GM12872 (cell line): ENCODE measurements around the gene CRIP3.

Experiments
- TF ChIP-seq, protein P1 (sequence below): IDR thresholded peaks from 3 replicates; pipeline ENCODE4 v1.5.1; 2011; ENCODE audit warnings: low read depth, mild to moderate bottlenecking, low read length, moderate library complexity; ENCODE audit not compliant: insufficient read depth

Gene CRIP3

DNA sequence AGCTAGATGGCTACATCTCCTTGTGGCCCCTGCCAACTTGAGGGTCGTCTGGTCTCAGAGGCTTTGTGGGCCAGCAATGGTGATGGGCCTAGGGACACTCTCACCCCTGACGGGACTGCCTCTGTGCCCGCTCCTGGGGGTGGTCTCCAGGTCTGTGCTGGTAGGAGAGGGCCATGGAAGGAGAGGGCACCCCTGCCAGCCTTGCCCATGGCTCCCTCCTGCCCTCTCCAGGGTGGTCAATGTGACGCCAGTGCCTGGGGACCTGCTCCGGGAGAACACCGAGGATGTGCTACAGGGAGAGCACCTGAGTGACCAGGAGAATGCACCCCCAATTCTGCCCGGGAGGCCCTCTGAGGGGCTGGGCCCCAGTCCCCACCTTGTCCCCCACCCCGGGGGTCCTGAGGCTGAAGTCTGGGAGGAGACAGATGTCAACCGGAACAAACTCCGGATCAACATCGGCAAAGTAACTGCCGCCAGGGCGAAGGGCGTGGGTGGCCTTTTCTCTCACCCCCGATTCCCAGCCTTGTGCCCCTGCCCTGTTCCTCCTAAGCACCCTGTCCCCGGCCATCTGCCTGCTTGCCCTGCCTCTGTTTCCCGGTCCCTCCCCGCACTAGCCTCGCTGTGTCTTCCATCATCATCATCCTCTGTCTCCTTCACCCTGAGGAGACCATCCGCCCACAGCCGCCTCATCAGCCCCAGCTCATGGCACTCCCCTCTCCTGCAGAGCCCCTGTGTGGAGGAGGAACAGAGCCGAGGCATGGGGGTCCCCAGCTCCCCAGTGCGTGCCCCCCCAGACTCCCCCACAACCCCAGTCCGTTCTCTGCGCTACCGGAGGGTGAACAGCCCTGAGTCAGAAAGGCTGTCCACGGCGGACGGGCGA, 49.6 kb downstream of the CRIP3 start:
- TF ChIP-seq, protein P1, sequence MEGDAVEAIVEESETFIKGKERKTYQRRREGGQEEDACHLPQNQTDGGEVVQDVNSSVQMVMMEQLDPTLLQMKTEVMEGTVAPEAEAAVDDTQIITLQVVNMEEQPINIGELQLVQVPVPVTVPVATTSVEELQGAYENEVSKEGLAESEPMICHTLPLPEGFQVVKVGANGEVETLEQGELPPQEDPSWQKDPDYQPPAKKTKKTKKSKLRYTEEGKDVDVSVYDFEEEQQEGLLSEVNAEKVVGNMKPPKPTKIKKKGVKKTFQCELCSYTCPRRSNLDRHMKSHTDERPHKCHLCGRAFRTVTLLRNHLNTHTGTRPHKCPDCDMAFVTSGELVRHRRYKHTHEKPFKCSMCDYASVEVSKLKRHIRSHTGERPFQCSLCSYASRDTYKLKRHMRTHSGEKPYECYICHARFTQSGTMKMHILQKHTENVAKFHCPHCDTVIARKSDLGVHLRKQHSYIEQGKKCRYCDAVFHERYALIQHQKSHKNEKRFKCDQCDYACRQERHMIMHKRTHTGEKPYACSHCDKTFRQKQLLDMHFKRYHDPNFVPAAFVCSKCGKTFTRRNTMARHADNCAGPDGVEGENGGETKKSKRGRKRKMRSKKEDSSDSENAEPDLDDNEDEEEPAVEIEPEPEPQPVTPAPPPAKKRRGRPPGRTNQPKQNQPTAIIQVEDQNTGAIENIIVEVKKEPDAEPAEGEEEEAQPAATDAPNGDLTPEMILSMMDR: no peak

DNA sequence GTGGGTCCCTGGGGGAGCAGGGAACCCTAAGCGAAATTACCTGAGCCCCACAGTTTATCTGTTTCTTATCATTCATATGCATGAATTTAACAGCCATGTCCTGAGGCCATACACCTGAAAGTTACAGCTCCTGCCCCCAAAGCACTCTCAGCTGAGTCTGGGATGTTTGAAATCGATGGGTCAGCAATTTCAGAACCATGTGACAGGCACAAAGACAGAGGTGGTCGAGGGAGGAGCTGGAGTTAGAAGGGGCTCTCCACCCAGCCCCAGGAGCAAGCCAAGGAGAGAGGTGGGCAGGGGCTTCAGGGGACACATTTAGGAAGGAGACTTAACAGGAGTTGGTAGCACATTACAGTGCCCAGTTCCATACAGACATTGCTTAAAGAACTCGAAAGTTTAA, 50.4 kb downstream of the CRIP3 start:
- TF ChIP-seq, protein P1: no peak

DNA sequence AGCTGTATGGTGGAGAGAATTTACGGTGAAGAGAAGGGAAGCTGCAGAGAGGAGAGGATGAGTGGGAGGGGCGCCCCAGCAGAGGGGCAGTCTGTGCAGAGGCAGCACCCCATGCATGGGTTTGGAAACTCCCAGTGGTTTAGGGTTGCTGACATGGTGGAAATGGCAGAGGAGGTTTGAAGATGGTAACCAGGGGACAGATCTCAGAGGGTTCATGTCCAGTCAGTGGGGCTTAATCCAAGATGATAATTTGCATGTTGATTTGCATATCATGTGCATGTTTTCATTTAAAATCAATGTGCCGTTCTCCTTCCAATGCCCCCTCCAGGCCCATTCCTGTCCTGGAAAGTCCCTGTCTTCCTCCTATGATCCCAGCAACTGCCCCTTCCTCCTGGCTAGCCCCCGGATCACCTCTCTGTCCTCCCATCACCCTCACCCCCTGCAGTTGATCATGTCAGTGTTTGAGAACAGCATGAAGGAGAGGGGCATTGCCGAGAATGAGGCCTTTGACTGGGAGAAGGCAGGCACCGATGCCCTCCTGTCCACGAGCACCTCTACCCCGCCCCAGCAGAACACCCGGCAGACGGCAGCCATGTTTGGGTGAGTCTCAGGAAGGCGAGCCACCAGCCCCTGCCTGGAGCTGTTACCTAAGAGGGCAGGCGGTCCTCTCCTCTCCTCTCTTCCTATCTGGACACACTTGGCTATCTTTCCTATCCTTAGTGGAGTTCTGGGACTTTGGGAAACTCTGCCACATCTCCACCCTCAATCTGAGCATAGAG, 51.1 kb downstream of the CRIP3 start:
- TF ChIP-seq, protein P1: no peak

DNA sequence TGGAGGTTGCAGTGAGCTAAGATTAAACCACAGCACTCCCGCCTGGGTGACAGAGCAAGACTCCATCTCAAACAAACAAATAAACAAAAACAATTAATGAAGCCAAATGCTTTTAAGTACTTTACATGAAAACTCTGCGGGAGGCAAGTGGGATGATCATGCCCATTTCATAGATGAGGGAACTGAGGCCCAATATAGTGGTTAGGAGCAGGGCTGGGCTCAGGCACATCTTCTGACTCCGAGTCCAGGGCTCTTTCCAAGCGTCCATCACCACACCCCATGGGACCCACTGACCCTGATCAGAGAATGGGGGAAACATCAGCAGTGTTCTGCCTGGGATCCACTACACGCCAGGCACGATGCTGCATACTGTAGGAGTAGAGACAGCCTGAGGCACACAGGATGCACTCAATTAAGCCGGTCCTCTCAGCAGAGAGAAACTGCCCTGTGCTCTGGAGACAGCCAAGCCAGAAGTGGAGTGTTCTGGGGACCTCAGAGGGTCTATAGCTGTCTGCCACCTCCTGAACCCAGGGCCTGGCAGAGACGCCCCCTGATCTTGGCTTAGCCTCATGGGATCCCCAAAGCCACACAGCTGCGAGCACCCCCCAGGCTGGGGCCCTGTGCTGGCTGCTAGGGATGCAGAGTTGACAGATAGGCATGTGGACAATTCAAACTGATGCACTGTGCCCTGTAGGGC, 51.8 kb downstream of the CRIP3 start:
- TF ChIP-seq, protein P1: no peak
